HG02623 (cell line): ENCODE results near the gene NKG7.
A peak's percentile ranks its signal among the peaks of the same experiment; 100 is the strongest.
"Not testable (repeated sequence)": the region's sequence is repeated elsewhere in the genome, so short reads cannot be mapped to it uniquely, and the experiment has no call there.

Experiments used
- ATAC-seq: cut with Tn5 transposase; IDR thresholded peaks from one replicate; pipeline ENCODE4 v1.9.1; 2021; ENCODE audit warnings: moderate library complexity; ENCODE audit not compliant: unreplicated experiment

Gene NKG7, protein sequence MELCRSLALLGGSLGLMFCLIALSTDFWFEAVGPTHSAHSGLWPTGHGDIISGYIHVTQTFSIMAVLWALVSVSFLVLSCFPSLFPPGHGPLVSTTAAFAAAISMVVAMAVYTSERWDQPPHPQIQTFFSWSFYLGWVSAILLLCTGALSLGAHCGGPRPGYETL

DNA sequence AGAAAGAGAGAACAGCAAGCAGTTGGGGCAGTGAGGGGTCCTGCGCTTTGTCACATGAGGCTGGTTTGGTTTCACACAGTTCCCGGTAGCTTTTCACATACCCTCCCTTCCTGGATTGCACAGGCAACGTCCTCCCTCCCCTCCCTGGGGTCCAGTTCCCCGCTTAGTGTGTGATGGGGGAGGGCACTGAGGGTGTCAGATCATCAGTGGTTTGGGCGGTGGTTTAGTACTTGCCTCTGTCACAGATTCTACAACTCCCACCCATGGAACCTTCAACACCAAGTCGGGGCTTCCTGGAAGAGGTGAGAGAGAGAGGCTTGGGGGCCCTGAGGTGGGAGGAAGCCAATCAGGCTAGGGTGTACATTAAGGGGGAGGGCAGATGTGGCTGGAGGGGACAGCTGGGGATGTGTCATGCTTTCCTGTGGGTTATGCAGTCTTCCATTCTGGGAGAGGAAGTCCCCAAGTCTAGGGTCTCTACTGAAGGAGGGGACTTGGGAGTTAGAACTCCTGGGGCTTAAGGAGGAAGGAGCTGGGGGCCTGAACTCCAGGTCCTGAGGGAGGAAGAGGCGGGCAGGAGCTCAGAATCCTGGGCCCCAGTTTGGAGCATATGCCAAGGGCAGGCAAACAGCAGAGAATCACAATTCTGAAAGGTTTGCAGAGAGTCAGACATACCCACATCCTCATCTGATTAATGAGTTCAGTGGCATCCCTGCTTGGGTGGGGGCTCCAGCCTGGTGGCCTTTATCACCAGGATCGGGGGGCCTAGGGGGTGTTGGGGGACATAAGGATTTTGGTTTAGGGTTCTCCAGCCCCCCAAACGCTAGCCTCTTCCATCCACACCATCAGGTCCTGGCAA lies at the start of gene NKG7:
NKG7 (minus strand) TSS at position 6 of the 856 bp plus-strand sequence. CDS start 119 bp downstream, outside the sequence.
- ATAC-seq: no peak

DNA sequence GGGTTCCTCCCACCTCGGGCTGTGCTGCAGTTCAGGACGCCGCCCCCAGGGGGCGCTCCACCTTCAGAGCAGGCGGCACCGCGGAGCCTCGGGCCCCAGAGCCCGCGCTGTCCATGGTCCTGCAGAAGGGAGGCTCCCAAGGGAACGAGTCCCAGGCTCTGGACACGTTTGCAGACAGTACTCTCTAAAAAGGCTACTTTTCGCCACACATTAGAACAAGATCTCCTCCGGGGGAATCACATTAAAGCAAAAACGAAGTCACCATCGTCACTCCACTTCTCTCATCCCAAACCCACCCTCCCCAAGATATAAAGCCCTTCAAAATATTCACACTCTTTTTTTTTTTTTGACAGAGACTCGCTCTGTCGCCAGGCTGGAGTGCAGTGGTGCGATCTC lies 49.6 kb upstream of the NKG7 start:
- ATAC-seq: no peak

DNA sequence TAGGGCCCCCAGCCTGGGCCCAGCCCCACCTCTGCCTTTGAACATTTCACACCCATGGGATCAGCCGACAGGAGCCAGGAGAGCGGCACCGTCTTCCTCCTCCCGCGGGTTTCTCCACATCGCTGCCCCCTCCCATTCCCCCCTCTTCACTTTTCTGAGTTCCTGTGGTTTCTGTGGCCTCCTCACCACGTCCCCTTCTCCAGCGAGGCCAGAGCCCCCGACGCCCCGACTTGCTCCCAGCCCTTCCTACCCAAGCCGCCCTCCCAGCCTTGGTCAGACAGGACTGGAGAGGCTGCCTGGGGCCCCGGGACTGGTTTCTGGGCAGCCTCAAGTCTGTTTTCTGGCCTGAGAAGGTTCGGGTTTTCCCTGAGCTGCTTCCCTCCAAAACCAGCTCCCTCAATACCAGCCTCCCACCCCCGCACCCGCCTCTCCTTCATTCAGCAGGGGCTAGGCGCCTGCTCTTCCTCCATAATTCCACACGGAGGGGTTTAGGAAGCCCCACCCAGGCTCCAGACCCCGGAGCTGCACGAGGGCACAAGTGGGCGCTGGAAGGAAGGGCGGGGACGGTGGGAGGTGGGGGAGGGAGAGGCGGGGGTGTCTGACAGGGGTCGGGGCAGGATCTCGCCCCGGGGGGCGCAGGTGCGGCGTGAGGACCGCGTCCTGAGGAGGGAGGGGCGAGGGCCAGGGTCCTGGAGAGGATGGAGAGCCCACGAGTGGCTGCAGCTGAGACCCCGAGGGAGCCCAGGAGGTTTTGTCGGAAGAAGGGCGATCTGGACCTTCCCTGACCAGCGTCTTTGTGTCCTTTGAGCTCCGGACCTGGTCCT lies 49.0 kb upstream of the NKG7 start:
- no peak for ATAC-seq

DNA sequence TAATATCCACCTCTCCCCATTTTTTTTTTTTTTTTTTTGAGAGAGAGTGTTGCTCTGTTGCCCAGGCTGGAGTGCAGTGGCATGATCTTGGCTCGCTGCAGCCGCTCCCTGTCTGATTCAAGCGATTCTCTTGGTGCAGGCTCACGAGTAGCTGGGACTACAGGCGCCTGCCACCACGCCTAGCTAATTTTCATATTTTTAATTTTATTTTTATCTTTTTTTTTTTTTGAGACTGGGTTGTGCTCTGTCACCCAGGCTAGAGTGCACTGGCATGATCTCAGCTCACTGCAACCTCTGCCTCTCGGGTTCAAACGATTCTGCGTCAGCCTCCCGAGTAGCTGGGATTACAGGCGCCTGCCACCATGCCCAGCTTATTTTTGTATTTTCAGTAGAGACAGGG lies 48.1 kb upstream of the NKG7 start:
- not testable (repeated sequence) for ATAC-seq

DNA sequence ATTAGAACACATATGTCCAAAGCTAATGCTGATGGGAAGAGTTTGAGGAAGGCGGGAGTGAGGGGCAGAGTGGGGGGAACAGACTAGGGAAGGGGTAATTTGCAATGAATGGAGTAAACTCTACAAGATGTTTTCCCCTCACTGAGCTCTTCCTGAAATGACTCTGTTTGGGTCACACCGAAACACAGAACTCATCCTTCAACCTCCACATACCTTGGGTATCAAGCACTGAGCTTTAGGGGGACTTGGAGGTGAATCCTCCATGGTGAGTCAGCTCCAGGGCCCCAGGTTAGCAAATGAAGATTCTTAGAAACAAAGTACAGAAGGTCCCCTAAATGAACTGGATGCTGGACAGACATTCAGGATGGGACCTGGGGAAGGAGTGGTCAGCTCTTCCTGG lies 46.3 kb upstream of the NKG7 start:
- ATAC-seq: no peak

DNA sequence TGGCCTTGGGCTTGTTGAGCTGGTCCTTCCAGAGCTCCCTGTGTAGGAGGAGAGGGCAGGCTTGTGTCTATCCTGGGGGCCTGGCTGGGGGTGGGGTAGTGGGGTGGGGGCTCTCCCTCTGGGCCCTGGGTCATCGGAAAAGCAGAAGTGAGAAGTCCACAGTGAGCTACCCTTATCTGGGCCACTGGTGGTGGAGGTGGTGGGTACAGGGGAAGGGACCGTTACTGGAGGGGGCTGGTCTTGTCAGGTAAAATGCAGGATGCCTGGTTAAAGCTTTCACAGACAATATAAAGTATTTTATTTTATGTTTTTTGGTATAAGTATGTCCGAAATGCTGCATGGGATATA lies 45.3 kb upstream of the NKG7 start:
- ATAC-seq: peak; percentile 14

DNA sequence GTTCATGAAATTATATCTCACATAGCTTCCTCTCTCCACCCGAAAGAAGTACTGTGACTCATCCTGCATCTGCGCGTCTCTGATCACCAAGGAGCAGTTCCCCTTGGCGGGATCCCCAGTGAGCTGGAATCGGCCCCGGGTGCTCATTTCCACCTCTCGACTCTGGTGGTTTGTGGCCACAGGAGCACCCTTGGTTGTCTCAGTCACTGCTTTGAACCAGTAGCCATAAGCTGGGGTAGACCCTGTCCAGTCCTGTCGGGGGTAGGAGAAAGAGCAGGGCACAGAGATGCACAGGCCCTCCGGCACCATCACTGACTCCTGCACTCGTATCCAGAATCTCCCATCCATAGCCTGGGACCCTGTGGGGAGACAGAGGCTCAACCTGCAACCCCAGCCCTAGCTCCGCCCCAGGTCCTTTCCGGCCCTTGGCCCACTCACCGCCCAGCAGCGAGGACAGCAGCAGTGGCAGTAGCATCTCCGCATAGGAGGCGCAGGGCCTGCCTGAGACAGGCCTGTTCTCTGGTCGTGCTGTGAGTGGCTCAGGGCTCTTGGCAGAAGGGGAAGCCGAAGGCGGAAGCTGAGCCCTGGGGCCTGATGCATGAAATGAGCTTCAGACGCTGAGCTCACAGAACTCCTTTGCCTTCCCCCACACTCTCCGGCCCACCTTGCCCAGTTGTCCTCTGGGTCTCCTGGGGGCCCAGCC lies 44.8 kb upstream of the NKG7 start, which contains the start of gene SIGLEC10:
SIGLEC10 (minus strand) TSS at position 536 of the 703 bp plus-strand sequence; CDS start at position 475, 61 bp downstream.
- peak; percentile 57 for ATAC-seq

DNA sequence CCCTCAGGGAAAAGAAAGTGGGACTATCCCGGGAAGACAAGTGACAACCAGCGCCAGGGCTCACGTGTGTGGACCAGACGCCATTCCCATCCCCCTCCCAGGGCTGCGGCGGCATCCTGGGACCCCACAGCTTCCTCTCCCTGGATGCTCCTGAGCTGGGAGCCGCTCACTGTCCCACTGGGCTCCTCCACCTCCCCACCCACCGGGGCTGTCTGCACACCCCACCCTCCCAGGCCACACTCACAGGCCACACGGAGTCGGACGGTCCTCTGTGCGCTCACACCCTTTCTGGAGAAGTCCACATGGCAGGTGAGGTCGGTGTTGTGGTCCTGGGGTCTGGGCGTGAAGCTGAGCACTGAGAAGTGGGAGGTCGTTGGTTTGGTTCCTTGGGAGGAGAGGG lies 44.0 kb upstream of the NKG7 start:
- ATAC-seq: not testable (repeated sequence)

DNA sequence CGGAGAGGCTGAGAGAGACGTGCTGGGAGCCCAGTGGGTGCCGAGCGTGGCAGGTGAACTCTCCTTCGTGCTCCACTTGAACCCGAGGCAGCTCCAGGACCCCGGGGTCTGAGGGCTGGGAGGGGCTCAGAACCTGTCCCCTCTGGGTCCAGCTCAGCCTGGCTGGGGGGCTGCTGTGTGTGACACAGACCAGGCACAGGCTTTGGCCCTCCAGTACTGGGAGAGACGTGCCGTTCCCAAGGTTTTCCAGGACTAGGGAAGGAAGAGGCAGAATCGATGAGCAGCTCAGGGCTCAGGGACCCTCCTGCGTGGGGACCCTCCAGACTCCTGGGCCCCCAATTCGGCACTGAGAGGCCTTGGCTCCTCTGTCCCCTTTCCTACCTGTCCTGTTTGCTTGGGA lies 42.7 kb upstream of the NKG7 start:
- ATAC-seq: no peak

DNA sequence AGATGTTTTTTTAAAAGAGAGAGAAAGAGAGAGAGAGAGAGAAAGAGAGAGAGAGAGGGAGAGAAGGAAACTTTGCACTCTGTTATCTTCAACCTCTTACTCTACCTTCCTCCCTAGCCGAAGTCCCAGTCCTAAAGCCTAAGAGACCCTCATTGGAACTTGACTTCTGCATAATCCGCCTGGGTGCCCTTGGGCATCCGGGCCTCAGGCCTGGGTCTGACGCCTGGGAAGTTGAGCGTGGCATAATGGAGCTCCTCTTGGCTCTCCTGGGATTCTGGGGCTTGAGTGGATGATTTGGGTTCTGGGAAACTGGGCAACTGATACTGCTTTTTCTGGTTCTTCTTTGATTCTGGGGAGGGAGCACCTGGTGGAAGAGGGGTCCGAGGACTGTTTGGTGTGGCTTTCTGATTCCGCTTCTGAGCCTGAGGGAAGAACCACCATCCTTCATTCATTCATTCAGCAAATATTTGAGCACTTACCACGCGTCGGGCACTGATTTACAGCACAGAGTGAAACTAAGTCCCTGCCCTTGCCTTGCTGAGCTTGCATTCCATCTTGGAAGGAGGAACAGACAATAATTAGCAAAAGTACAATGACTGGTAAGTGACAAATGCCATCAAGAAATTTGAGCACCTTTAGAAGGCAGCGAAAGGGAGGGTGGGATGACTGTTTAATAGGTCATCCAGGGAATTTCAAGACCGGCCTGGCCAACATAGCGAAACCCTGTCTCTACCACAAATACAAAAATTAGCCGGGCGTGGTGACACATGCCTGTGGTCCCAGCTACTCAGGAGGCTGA lies 38.7 kb upstream of the NKG7 start:
- ATAC-seq: no peak

DNA sequence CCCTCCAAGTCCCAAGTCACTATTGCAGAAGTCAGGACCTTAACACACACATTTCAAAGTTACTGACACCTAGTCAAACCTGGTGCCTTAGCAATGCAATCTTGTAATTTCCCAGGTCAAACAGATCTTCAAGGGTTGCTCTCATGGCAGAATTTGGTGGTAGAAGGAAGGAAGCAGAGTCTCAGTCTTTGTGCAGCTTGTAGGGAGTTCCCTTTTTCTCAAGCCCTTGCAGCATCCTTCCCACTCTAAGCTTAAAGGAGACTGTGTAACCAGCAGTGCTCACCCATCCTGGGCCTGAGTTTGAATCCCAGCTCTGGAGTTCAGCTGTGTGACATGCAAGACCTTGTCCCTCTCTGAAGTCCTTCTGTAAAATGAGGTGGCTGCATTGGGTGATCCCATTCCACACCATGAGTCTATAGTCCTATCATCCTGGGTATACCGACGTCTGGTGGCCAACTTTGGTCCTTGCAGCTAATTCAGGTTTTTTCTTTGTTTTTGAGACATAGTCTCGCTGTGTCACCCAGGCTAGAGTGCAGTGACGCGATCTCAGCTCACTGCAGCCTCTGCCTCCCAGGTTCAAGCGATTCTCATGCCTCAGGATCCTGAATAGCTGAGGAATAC lies 35.2 kb upstream of the NKG7 start:
- ATAC-seq: no peak

DNA sequence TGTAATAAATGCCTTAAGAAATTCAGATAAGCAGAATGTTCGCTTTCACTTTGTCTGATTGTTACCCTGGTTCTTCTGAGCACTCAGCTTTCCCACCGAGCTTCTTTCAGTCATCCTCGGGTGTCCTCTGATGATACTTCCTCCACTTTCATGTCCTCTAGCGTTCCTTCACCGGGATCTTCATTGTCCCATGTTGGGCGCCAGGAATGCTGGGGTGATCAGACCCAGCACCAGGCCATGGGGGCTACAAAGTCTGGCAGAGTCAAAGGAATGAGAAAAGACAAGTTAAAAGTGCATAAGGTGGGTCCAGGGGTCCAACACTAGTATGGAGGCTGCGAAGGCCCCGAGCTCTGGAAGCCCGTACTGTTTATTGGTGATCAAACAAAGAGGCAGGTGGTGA lies 29.7 kb upstream of the NKG7 start:
- ATAC-seq: no peak

DNA sequence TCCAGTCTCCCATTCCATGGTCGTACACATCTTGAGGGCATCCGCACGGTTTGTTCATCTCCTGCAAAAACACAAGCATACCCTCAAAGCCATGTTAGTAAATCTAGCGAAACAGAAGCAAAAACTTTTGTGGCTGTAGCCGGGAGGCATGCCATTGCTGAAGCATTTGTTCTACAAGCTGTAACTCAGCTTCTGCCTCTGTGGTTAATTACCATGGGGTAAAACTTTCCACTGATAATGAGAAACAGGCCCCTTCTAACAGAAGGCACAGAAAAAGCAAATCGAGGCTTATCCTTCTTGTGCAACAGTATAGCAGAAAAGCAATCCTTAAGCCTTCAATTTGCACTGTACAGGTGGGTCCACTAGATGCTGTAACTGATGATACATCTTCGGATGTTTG lies 27.5 kb upstream of the NKG7 start:
- ATAC-seq: not testable (repeated sequence)

DNA sequence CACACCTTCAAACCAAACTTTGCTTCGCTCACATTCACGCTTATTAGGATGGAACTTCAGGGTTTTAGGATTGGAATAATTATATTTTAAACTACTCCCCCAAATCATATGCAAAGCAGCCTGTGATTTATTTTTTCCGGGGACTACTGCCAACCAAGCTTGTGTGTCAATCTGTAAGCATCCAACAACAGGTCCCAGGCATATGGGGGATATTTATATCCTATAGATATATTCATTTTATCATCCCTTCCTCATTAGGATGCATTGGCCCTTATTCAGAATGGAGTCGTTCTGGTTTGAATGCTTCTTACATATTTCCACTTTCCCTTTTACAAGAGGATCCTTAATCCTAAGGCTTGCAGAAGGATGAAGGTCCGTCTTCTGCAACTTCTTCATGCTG lies 26.8 kb upstream of the NKG7 start:
- no peak for ATAC-seq

DNA sequence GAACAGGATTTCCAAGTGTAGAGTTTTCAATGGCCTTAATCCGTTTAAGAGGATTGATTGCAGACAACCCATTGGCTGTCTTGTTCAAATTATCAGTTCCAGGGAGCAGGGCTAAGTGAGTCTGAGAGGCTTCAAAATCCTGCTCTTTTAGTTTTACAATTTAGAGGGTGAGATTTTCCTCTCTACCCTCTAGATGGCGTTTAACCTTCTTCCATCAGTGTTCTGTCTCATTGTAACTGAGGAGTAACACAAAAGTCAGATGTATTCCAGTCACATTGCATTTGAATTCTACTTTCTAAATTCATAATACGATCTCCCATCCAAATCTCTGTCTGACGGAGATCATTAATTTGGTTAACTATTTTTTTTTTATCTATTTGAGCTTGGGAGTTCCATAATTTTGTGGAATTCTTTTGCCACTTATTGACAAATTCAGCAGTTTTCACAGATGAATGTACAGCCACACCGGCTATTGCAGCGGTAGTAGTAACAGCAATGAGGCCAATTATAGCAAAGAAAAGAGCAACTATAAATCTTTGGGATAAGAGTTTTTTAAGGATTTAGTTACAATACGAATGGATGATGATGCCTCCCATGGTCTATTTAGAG lies 25.7 kb upstream of the NKG7 start:
- ATAC-seq: no peak

DNA sequence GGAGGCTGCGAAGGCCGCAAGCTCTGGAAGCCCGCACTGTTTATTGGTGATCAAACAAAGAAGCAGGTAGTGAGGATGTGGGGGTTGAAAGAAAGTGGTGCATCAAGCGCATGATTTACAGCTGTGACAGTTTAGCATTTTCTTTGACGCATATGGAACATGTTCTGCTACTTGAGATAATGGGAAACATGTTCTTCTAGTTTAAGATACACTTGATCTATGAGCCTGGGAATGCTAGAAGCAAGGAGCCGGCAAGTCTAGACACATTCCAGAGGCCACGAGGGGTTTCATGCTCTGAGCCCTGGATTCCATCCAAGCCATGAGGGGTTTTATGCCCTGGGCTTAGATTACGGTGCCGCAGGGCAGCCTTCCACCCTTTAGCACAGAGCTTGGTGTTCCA lies 25.0 kb upstream of the NKG7 start:
- ATAC-seq: not testable (repeated sequence)

DNA sequence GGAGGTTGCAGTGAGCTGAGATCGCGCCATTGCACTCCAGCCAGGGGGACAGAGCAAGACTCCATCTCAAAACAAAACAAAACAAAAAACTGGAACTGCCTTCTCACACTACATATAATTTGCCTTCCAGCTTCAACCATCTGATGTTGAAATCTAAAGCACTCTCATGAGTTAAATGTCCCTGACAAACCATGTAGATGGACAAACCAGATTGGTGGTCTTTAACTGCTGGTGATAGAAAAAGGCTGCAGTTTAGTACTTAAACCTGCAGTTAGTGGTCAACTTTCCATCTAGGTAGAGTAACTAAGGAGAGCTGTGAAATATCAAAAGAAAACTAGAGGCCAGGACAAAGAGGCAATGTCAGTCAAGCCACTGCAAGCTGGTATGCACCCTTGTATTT lies 23.7 kb upstream of the NKG7 start:
- no peak for ATAC-seq

DNA sequence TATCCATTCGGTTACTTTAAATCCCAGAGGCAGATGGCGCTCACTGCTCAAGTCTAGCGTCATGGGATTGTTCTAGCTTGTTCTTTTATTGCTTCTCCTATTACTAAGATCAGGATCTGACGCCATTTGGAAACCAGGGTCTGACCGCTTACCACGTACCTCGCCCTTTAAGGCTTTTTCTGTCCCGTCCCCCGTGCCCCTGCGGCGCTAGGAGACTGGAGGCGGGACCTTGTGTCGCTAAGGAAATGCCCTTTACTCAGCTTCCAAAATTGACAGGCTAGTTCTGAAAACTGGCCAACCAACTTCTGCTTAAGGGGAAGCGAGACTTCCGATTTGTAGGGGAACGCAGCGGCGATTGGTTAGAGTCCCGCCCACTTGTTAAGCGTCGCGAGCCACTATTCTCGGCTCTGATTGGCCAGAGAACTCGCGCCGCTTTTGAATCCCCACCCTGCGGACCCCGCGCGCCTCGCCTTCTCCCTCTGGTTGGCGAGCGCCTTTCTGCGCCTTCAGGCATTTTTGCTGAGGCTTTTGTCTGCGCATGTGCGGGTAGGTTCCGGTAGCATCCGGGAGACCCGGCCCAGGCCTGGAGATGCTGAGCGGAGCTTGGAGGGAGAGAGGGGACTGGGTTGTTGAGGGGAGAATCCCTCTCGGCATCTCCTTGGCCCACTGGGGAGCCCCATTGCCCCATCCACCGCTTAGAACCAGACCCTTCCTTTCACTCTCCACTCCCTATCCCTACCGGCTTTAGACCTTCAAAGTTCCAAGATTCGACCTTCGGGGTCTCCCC lies 21.8 kb upstream of the NKG7 start:
- peak; percentile 78 for ATAC-seq

DNA sequence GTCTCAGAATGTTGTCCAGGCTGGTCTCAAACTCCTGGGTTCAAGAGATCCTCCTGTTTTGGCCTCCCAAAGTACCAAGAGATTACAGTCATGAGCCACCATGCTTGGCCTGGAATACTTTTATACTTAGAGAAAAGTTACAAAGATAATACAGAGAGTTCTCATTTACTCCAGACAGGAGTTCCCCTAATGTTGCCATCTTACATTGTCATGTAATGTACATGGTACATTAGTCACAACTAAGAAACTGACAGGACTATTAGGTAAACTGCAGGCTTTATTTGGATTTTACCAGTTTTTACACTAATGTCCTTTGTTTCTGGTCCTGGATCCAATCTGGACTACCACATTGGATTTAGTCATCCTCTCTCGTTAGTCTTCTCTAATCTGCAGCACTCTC lies 20.2 kb upstream of the NKG7 start:
- no peak for ATAC-seq
